Limb (tissue), 2 donors: ENCODE data around the gene ZBTB25.

Experiments used
- DNase-seq, 2 donors: peaks; one replicate each; pipeline ENCODE4 v3.0.0-alpha.2; 2016; ENCODE audit errors: extremely low spot score in 2 of 2

The ZBTB25 gene

GRCh38 chr14:64478634-64479250 is 24.9 kb downstream of the ZBTB25 start:
- peak in 1 of 2 donors; percentile 30 for DNase-seq

GRCh38 chr14:64476438-64476837 is 27.2 kb downstream of the ZBTB25 start:
- DNase-seq = no peak

GRCh38 chr14:64475585-64476273 is 27.9 kb downstream of the ZBTB25 start:
- DNase-seq = no peak

GRCh38 chr14:64474698-64475097 is 28.9 kb downstream of the ZBTB25 start:
- no peak for DNase-seq

GRCh38 chr14:64474041-64474440 is 29.6 kb downstream of the ZBTB25 start:
- no peak for DNase-seq

GRCh38 chr14:64468451-64468850 is 35.2 kb downstream of the ZBTB25 start:
- DNase-seq = no peak

- no peak for DNase-seq
These were observed 36.1 kb downstream of the ZBTB25 start for GRCh38 chr14:64467566-64467965.

GRCh38 chr14:64467101-64467500 is 36.5 kb downstream of the ZBTB25 start:
- no peak for DNase-seq

- peak; percentile 53 to 58 for DNase-seq
These were observed 37.6 kb downstream of the ZBTB25 start for GRCh38 chr14:64465831-64466554.

GRCh38 chr14:64465191-64465822 is 38.3 kb downstream of the ZBTB25 start, which contains the start of gene AKAP5:
TSS of gene AKAP5 (plus strand) at chr14:64465499. CDS start at chr14:64468395, 2,896 bp downstream.
- peak; percentile 25 to 86 for DNase-seq

- no peak for DNase-seq
These were observed 39.0 kb downstream of the ZBTB25 start for GRCh38 chr14:64464651-64465050.

- no peak for DNase-seq
These were observed 39.8 kb downstream of the ZBTB25 start for GRCh38 chr14:64463873-64464272.

GRCh38 chr14:64463195-64463594 is 40.4 kb downstream of the ZBTB25 start:
- no peak for DNase-seq

- no peak for DNase-seq
These were observed 42.4 kb downstream of the ZBTB25 start for GRCh38 chr14:64461221-64461620.

GRCh38 chr14:64459405-64460136 is 44.1 kb downstream of the ZBTB25 start:
- no peak for DNase-seq

GRCh38 chr14:64454671-64455070 is 49.0 kb downstream of the ZBTB25 start:
- no peak for DNase-seq

GRCh38 chr14:64450255-64450654 is 53.4 kb downstream of the ZBTB25 start:
- no peak for DNase-seq

GRCh38 chr14:64447876-64448670 is 55.6 kb downstream of the ZBTB25 start:
- no peak for DNase-seq

- no peak for DNase-seq
These were observed 58.4 kb downstream of the ZBTB25 start for GRCh38 chr14:64444984-64445845.

- no peak for DNase-seq
These were observed 59.5 kb downstream of the ZBTB25 start for GRCh38 chr14:64444140-64444539.
